Peyer's patch (tissue), 4 donors: ENCODE results near the gene NFYB.

ENCODE experiments used
- CTCF ChIP-seq, 6 experiments: fragments of 450-650 bp in 4 of 6; fragments of 200-600 bp in 2 of 6; sonication (generic) in 1 of 6; IDR thresholded peaks; one replicate each; pipeline ENCODE4 v1.5.1; 2017 to 2019; ENCODE audit warnings: antibody characterized with exemption in 6 of 6, mild to moderate bottlenecking in 3 of 6, moderate library complexity in 1 of 6
- POLR2A ChIP-seq, 2 donors: fragments of 450-650 bp; IDR thresholded peaks; one replicate each; pipeline ENCODE4 v1.5.1; 2017; ENCODE audit warnings: antibody characterized with exemption in 2 of 2, mild to moderate bottlenecking in 2 of 2, moderate library complexity in 2 of 2

GRCh38 chr12:104130760-104131159 lies 7.2 kb downstream of the NFYB start:
- TF ChIP-seq CTCF (IDR thresholded peaks at IDR 0.05) (no peak), POLR2A (IDR thresholded peaks at IDR 0.05) (no peak)
